Ascending aorta (tissue), 2 donors: ENCODE measurements around the gene OR51B5. TPM values are rescaled to one million over a fixed set of nuclear protein-coding genes. Genes with fewer than 3 reads are reported as not detected.
"Not testable (repeated sequence)": the region's sequence is repeated elsewhere in the genome, so short reads cannot be mapped to it uniquely, and the experiment has no call there.

ENCODE experiments used
- DNase-seq, 2 donors: peaks; one replicate each; pipeline ENCODE4 v3.0.0-alpha.2; 2019; ENCODE audit warnings: low spot score in 2 of 2
- H3K27ac ChIP-seq, 2 donors: fragments of 200-600 bp; sonication (generic); one replicate each; pipeline ENCODE4 v1.5.1; 2016 to 2017; ENCODE audit warnings: mild to moderate bottlenecking in 1 of 2
- H3K27me3 ChIP-seq: fragments of 200-600 bp; sonication (generic); one replicate; pipeline ENCODE4 v1.5.1; 2017
- H3K36me3 ChIP-seq, 2 donors: fragments of 200-600 bp; sonication (generic); one replicate each; pipeline ENCODE4 v1.5.1; 2016
- H3K4me1 ChIP-seq, 2 donors: fragments of 200-600 bp; sonication (generic); one replicate each; pipeline ENCODE4 v1.5.1; 2016 to 2017; ENCODE audit warnings: mild to moderate bottlenecking in 1 of 2
- H3K4me3 ChIP-seq, 2 donors: fragments of 200-600 bp; sonication (generic); one replicate each; pipeline ENCODE4 v1.5.1; 2016 to 2017; ENCODE audit warnings: mild to moderate bottlenecking in 1 of 2
- H3K9me3 ChIP-seq, 2 donors: fragments of 200-600 bp; sonication (generic); one replicate each; pipeline ENCODE4 v1.5.1; 2016
- CTCF ChIP-seq, 3 experiments: fragments of 200-600 bp in 2 of 3; fragments of 450-650 bp in 1 of 3; sonication (generic) in 2 of 3; IDR thresholded peaks; one replicate each; pipeline ENCODE4 v1.5.1; 2016 to 2019; ENCODE audit warnings: antibody characterized with exemption in 3 of 3, mild to moderate bottlenecking in 1 of 3, moderate library complexity in 1 of 3
- intact Hi-C: fragments of 100-400 bp; cut with DNase I; formaldehyde crosslinking; loops from one replicate; pipeline ENCODE4 v1.15.1; 2023
- total RNA-seq: library from RNA; depleted of rRNA; stranded (reverse); fragments of >200 nt; gene quantifications from one replicate; pipeline ENCODE4 v1.1.0, GENCODE V29; 2016

Gene OR51B5
- total RNA-seq, 1 donor from 2014 or later = not detected

DNA sequence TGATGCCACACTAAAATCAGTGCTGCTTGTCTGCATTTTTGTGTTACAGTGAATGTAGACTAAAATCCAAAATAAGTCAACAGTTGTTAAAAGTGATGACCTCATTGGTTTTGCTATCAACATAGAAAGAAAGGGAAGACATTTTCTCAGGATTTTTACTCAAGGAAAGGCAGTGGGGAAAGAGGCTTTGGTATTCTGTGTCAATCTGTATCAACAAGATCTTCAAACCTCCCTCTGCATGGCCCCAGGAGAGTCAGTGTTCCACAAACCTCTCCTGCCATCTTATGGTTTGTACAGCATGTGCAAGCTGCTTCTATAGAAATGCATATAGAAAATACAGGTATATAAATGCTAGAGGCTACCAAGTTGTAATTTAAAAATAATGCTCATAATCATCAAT is 26.5 kb upstream of the OR51B5 start:
- Histone ChIP-seq H3K4me1 (peaks cover 0 to 3% of the 10 kb centered on the region in 2 donors), H3K36me3 (no peaks in the 10 kb centered on the region), H3K27ac (no peak overlapping the region), H3K4me3 (no peak overlapping the region), H3K27me3 (no peaks in the 10 kb centered on the region), H3K9me3 (no peaks in the 10 kb centered on the region)
- no peak for DNase-seq
- intact Hi-C loops = no loop called here
- TF ChIP-seq CTCF (IDR thresholded peaks at IDR 0.05) = no peak

GRCh38 chr11:5368502-5369043 is 25.2 kb upstream of the OR51B5 start:
- DNase-seq = no peak

GRCh38 chr11:5367448-5368074 is 24.2 kb upstream of the OR51B5 start:
- H3K4me3 ChIP-seq = no peak overlapping the region
- TF ChIP-seq CTCF (IDR thresholded peaks at IDR 0.05) = no peak
- no peak overlapping the region for H3K27ac ChIP-seq

More at GRCh38 chr11:5368502-5369043, 25.2 kb upstream of the OR51B5 start:
- Histone ChIP-seq H3K27ac (no peak overlapping the region), H3K9me3 (no peaks in the 10 kb centered on the region), H3K36me3 (no peaks in the 10 kb centered on the region), H3K4me1 (peaks cover 0 to 3% of the 10 kb centered on the region in 2 donors), H3K27me3 (no peaks in the 10 kb centered on the region), H3K4me3 (no peak overlapping the region)
- intact Hi-C loops = no loop called here
- no peak for TF ChIP-seq CTCF (IDR thresholded peaks at IDR 0.05)

GRCh38 chr11:5366856-5367255 is 23.5 kb upstream of the OR51B5 start:
- H3K27me3 ChIP-seq = no peaks in the 10 kb centered on the region

More at GRCh38 chr11:5367448-5368074, 24.2 kb upstream of the OR51B5 start:
- Histone ChIP-seq H3K4me1 (peaks cover 0 to 3% of the 10 kb centered on the region in 2 donors), H3K27me3 (no peaks in the 10 kb centered on the region), H3K36me3 (no peaks in the 10 kb centered on the region), H3K9me3 (no peaks in the 10 kb centered on the region)
- intact Hi-C loops = no loop called here
- no peak for DNase-seq

DNA sequence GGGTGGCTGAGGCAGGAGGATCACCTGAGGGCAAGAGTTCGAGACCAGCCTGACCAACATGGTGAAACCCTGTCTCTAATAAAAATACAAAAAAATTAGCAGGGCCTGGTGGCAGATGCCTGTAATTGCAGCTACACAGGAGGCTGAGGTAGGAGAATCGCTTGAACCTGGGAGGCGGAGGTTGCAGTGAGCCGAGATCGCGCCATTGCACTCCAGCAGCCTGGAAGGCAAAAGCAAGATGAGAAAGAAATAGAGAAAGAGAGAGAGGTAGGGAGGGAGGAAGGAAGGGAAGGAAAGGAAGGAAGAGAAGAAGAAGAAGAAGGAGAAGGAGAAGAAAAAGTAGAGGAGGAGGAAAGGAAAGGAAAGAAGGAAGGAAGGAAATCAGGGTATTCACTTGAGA is 23.0 kb upstream of the OR51B5 start:
- H3K27ac ChIP-seq, DNase-seq, H3K4me3 ChIP-seq, H3K27me3 ChIP-seq, H3K36me3 ChIP-seq, H3K9me3 ChIP-seq, H3K4me1 ChIP-seq, intact Hi-C loops: not testable (repeated sequence)

More at GRCh38 chr11:5366856-5367255, 23.5 kb upstream of the OR51B5 start:
- TF ChIP-seq CTCF (IDR thresholded peaks at IDR 0.05) = no peak
- Histone ChIP-seq H3K27ac (no peak overlapping the region), H3K4me3 (no peak overlapping the region), H3K9me3 (no peaks in the 10 kb centered on the region), H3K4me1 (peaks cover 0 to 3% of the 10 kb centered on the region in 2 donors), H3K36me3 (no peaks in the 10 kb centered on the region)
- intact Hi-C loops = no loop called here
- no peak for DNase-seq

DNA sequence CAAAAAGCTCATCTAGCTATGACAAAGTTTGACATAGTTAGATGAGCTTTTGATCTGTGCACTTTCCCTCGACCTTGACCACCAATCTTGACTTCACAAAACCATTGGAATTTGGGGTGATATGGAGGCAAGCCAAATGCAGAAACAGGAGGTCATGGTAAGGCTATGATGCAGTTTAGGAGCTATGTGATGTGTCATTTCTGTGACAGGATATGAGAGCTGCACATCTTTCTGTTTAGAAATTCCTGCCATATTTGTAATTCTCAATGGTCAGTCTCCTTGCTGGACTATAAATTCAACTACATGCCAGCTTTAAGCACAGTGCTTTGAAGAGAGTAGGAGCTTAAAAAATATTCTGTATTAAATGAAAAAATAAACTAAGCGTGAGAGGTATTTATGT is 20.9 kb upstream of the OR51B5 start:
- TF ChIP-seq CTCF (IDR thresholded peaks at IDR 0.05) = no peak
- H3K9me3 ChIP-seq = no peaks in the 10 kb centered on the region
- no peaks in the 10 kb centered on the region for H3K36me3 ChIP-seq
- no peak for DNase-seq
- H3K4me3 ChIP-seq = no peak overlapping the region
- no peak overlapping the region for H3K27ac ChIP-seq
- intact Hi-C loops = no loop called here
- H3K27me3 ChIP-seq = no peaks in the 10 kb centered on the region
- peaks cover 0 to 3% of the 10 kb centered on the region in 2 donors for H3K4me1 ChIP-seq
